HepG2 (cell line): ENCODE measurements around the gene IPO9. TPM values are rescaled to one million over a fixed set of nuclear protein-coding genes. Genes with fewer than 3 reads are reported as not detected.
A peak's percentile ranks its signal among the peaks of the same experiment; 100 is the strongest.

Experiments
- CAMTA2 ChIP-seq: sonication (generic); formaldehyde crosslinking; IDR thresholded peaks from 2 replicates; pipeline ENCODE4 v1.4.0; 2020; ENCODE audit warnings: mild to moderate bottlenecking, missing genetic modification reagents, borderline replicate concordance
- CCAR2 ChIP-seq: fragments of 200-400 bp; formaldehyde crosslinking; optimal IDR thresholded peaks from 2 replicates; pipeline ENCODE3; 2018; ENCODE audit warnings: low read depth, mild to moderate bottlenecking, low read length, moderate library complexity
- CTCF ChIP-seq: sonication (generic); formaldehyde crosslinking; IDR thresholded peaks from 2 replicates; pipeline ENCODE4 v1.5.0; 2020; ENCODE audit warnings: mild to moderate bottlenecking, missing genetic modification reagents, moderate library complexity
- E2F1 ChIP-seq: sonication (generic); formaldehyde crosslinking; IDR thresholded peaks from 2 replicates; pipeline ENCODE4 v1.5.0; 2020; ENCODE audit warnings: missing genetic modification reagents
- EED ChIP-seq: sonication (generic); formaldehyde crosslinking; IDR thresholded peaks from 2 replicates; pipeline ENCODE4 v1.5.0; 2020; ENCODE audit warnings: mild to moderate bottlenecking, missing genetic modification reagents
- HES4 ChIP-seq: sonication (generic); formaldehyde crosslinking; IDR thresholded peaks from 2 replicates; pipeline ENCODE4 v1.9.0; 2021; ENCODE audit warnings: mild to moderate bottlenecking, missing genetic modification reagents, borderline replicate concordance
- HNRNPUL1 ChIP-seq: fragments of 200-400 bp; formaldehyde crosslinking; IDR thresholded peaks from 2 replicates; pipeline ENCODE4 v1.6.1; 2017; ENCODE audit warnings: low read depth, mild to moderate bottlenecking, low read length, moderate library complexity
- JARID2 ChIP-seq: sonication (generic); formaldehyde crosslinking; IDR thresholded peaks from 2 replicates; pipeline ENCODE4 v1.8.1; 2023; ENCODE audit warnings: missing genetic modification reagents, inconsistent platforms; ENCODE audit not compliant: insufficient replicate concordance
- MBNL3 ChIP-seq: fragments of 250-450 bp; sonication (Bioruptor Pico); conservative IDR thresholded peaks from 2 replicates; pipeline ENCODE4 v1.8.0; 2022; ENCODE audit warnings: mild to moderate bottlenecking, inconsistent platforms
- NFRKB ChIP-seq: fragments of 450-650 bp; IDR thresholded peaks from 2 replicates; pipeline ENCODE4 v1.6.1; 2017
- PHF8 ChIP-seq: sonication (generic); formaldehyde crosslinking; IDR thresholded peaks from 2 replicates; pipeline ENCODE4 v1.5.0; 2020; ENCODE audit warnings: missing genetic modification reagents
- POGK ChIP-seq: sonication (generic); formaldehyde crosslinking; conservative IDR thresholded peaks from 2 replicates; pipeline ENCODE4 v1.8.0; 2022; ENCODE audit warnings: mild to moderate bottlenecking, moderate library complexity, missing genetic modification reagents
- RBAK ChIP-seq: sonication (generic); formaldehyde crosslinking; IDR thresholded peaks from 2 replicates; pipeline ENCODE4 v1.5.1; 2020; ENCODE audit warnings: mild to moderate bottlenecking, missing genetic modification reagents
- SKI ChIP-seq: fragments of 450-650 bp; IDR thresholded peaks from one replicate; pipeline ENCODE4 v1.6.1; 2018; ENCODE audit warnings: mild to moderate bottlenecking; ENCODE audit not compliant: partially characterized antibody
- SSRP1 ChIP-seq: IDR thresholded peaks from 2 replicates; pipeline ENCODE4 v1.6.1; 2016; ENCODE audit warnings: control low read depth
- STAG1 ChIP-seq: sonication (generic); formaldehyde crosslinking; IDR thresholded peaks from 2 replicates; pipeline ENCODE4 v1.4.0; 2020; ENCODE audit warnings: missing genetic modification reagents
- TBX3 ChIP-seq: fragments of 450-650 bp; IDR thresholded peaks from 2 replicates; pipeline ENCODE4 v1.6.1; 2017; ENCODE audit warnings: antibody characterized with exemption, mild to moderate bottlenecking, inconsistent platforms, borderline replicate concordance
- ZNF160 ChIP-seq: sonication (generic); formaldehyde crosslinking; IDR thresholded peaks from 2 replicates; pipeline ENCODE4 v1.8.0; 2022; ENCODE audit warnings: mild to moderate bottlenecking, inconsistent platforms, missing genetic modification reagents
- ZNF225 ChIP-seq: sonication (generic); formaldehyde crosslinking; IDR thresholded peaks from 2 replicates; pipeline ENCODE4 v1.4.0; 2020; ENCODE audit warnings: mild to moderate bottlenecking, missing genetic modification reagents
- ZNF30 ChIP-seq: sonication (generic); formaldehyde crosslinking; IDR thresholded peaks from 2 replicates; pipeline ENCODE4 v1.5.0; 2020; ENCODE audit warnings: mild to moderate bottlenecking, missing genetic modification reagents
- ZNF329 ChIP-seq: sonication (generic); formaldehyde crosslinking; IDR thresholded peaks from 2 replicates; pipeline ENCODE4 v1.9.0; 2021; ENCODE audit warnings: low read depth, mild to moderate bottlenecking, missing genetic modification reagents
- ZNF44 ChIP-seq: sonication (generic); formaldehyde crosslinking; IDR thresholded peaks from 2 replicates; pipeline ENCODE4 v1.5.1; 2020; ENCODE audit warnings: mild to moderate bottlenecking, missing genetic modification reagents
- ZNF557 ChIP-seq: sonication (generic); formaldehyde crosslinking; IDR thresholded peaks from 2 replicates; pipeline ENCODE4 v1.4.0; 2020; ENCODE audit warnings: missing genetic modification reagents
- ZNF737 ChIP-seq: sonication (generic); formaldehyde crosslinking; IDR thresholded peaks from 2 replicates; pipeline ENCODE4 v1.5.0; 2020; ENCODE audit warnings: missing genetic modification reagents, mild to moderate bottlenecking, borderline replicate concordance
- ZNF790 ChIP-seq: sonication (generic); formaldehyde crosslinking; IDR thresholded peaks from 2 replicates; pipeline ENCODE4 v1.8.0; 2022; ENCODE audit warnings: missing genetic modification reagents, mild to moderate bottlenecking, borderline replicate concordance
- ZSCAN9 ChIP-seq: IDR thresholded peaks from 2 replicates; pipeline ENCODE4 v1.6.1; 2016; ENCODE audit warnings: borderline replicate concordance
- polyA plus RNA-seq, 8 experiments: library from polyadenylated mRNA; depleted of rRNA in 3 of 8; stranded (reverse) in 7 of 8; unstranded in 1 of 8; fragments of >200 nt; fragmentation: Illumina TruSeq in 4 of 8; extraction: Trizol in 4 of 8; gene quantifications; 2 replicates each; pipeline versions ENCODE4 v1.2.1 to v1.2.3, GENCODE V29; 2011 to 2016; ENCODE audit warnings: low read depth in 4 of 8, missing spikeins in 1 of 8, mixed read lengths in 1 of 8; ENCODE audit not compliant: insufficient read depth in 1 of 8
- total RNA-seq, 5 experiments: library from RNA; depleted of rRNA; stranded (reverse); fragments of >200 nt; fragmentation: Illumina TruSeq; extraction: Trizol; gene quantifications; 2 replicates each; pipeline ENCODE4 v1.2.3, GENCODE V29; 2016; ENCODE audit warnings: low read depth in 1 of 5

Gene IPO9
- total and polyA plus RNA-seq, 2 of the 13 experiments (the other 11 are each of a cell fraction or from before 2014, with no cell fraction given) = 31.0 to 34.8 TPM

- TF ChIP-seq POGK (peak; percentile 58; the same call in 1 of the 2 replicates), HES4 (CRISPR knock-in tag) (no peak), JARID2 (CRISPR knock-in tag) (no peak), CTCF (CRISPR knock-in tag) (peak; percentile 88), MBNL3 (CRISPR knock-in tag) (no peak), ZNF44 (CRISPR knock-in tag) (0 out of 2 replicates have a peak, but pooled peaks have one; percentile 46), ZNF557 (CRISPR knock-in tag) (no peak), ZNF790 (CRISPR knock-in tag) (no peak), ZNF30 (CRISPR knock-in tag) (no peak), RBAK (no peak), STAG1 (CRISPR knock-in tag) (0 out of 2 replicates have a peak, but pooled peaks have one; percentile 8), SSRP1 (CRISPR knock-in tag) (no peak), ZSCAN9 (peak; percentile 55; the same call in 1 of the 2 replicates), NFRKB (peak; percentile 27; the same call in 1 of the 2 replicates), TBX3 (no peak), EED (CRISPR knock-in tag) (peak; percentile 57; the same call in 1 of the 2 replicates), SKI (peak; percentile 43), ZNF329 (no peak), ZNF737 (no peak), CCAR2 (no peak), HNRNPUL1 (no peak), PHF8 (CRISPR knock-in tag) (peak; percentile 84), ZNF225 (CRISPR knock-in tag) (no peak), E2F1 (CRISPR knock-in tag) (peak; percentile 93), ZNF160 (0 out of 2 replicates have a peak, but pooled peaks have one; percentile 43), CAMTA2 (CRISPR knock-in tag) (0 out of 2 replicates have a peak, but pooled peaks have one; percentile 63)
Measured at GRCh38 chr1:201828820-201829774, at the start of gene IPO9 (continued).
